Mucosa of rectum (tissue), 2 donors: Measurements from ENCODE around the gene PLCB4.

Experiments
- H3K27ac ChIP-seq, 2 donors: one replicate each; pipeline ENCODE4 v1.7.0; 2013; ENCODE audit warnings: inconsistent platforms in 2 of 2, low read depth in 2 of 2, low read length in 2 of 2
- H3K27me3 ChIP-seq, 2 donors: one replicate each; pipeline ENCODE4 v1.7.0; 2013; ENCODE audit warnings: low read length in 2 of 2; ENCODE audit not compliant: control insufficient read depth in 2 of 2, insufficient read depth in 2 of 2
- H3K36me3 ChIP-seq, 2 donors: one replicate each; pipeline ENCODE4 v1.7.0; 2013; ENCODE audit warnings: low read length in 2 of 2; ENCODE audit not compliant: control insufficient read depth in 2 of 2, insufficient read depth in 2 of 2
- H3K4me1 ChIP-seq, 2 donors: one replicate each; pipeline ENCODE4 v1.7.0; 2013; ENCODE audit warnings: low read length in 2 of 2, mild to moderate bottlenecking in 1 of 2; ENCODE audit not compliant: control insufficient read depth in 2 of 2, insufficient read depth in 2 of 2
- H3K4me3 ChIP-seq, 2 donors: one replicate each; pipeline ENCODE4 v1.7.0; 2013; ENCODE audit warnings: low read length in 2 of 2
- H3K9ac ChIP-seq, 2 donors: one replicate each; pipeline ENCODE4 v1.7.0; 2013; ENCODE audit warnings: low read length in 2 of 2, low read depth in 1 of 2, mild to moderate bottlenecking in 1 of 2
- H3K9me3 ChIP-seq, 2 donors: one replicate each; pipeline ENCODE4 v1.7.0; 2013; ENCODE audit warnings: low read length in 2 of 2; ENCODE audit not compliant: control insufficient read depth in 2 of 2
- donor health status: healthy.
- donor health status: Normal muscosa, but diverticular disease.

Gene PLCB4

GRCh38 chr20:9308056-9308455 lies 239.2 kb downstream of the PLCB4 start:
- H3K4me1 ChIP-seq, result no peaks in the 10 kb centered on the region
- no peaks in the 10 kb centered on the region for H3K36me3 ChIP-seq
- H3K27me3 ChIP-seq, result no peaks in the 10 kb centered on the region
- no peak overlapping the region for H3K27ac ChIP-seq
- H3K9ac ChIP-seq, result no peak overlapping the region
- no peaks in the 10 kb centered on the region for H3K9me3 ChIP-seq
- H3K4me3 ChIP-seq, result no peak overlapping the region

- no peaks in the 10 kb centered on the region for H3K27me3 ChIP-seq
- no peak overlapping the region for H3K27ac ChIP-seq
- H3K4me1 ChIP-seq, result no peaks in the 10 kb centered on the region
- H3K9me3 ChIP-seq, result no peaks in the 10 kb centered on the region
- no peak overlapping the region for H3K4me3 ChIP-seq
- no peak overlapping the region for H3K9ac ChIP-seq
- no peaks in the 10 kb centered on the region for H3K36me3 ChIP-seq
Measured at GRCh38 chr20:9311132-9311531, 242.2 kb downstream of the PLCB4 start.

GRCh38 chr20:9319687-9320384 lies 250.9 kb downstream of the PLCB4 start:
- peak overlapping the region; percentile 26 to 49 for H3K27ac ChIP-seq
- H3K9ac ChIP-seq, result no peak overlapping the region
- no peaks in the 10 kb centered on the region for H3K36me3 ChIP-seq
- H3K9me3 ChIP-seq, result no peaks in the 10 kb centered on the region
- H3K27me3 ChIP-seq, result no peaks in the 10 kb centered on the region
- H3K4me3 ChIP-seq, result peak overlapping the region in 1 of 2 donors; percentile 29
- peaks cover 0 to 10% of the 10 kb centered on the region in 2 donors for H3K4me1 ChIP-seq

- H3K27me3 ChIP-seq, result no peaks in the 10 kb centered on the region
- H3K4me3 ChIP-seq, result no peak overlapping the region
- no peak overlapping the region for H3K27ac ChIP-seq
Measured at GRCh38 chr20:9321007-9321406, 252.1 kb downstream of the PLCB4 start.

GRCh38 chr20:9322661-9323060 lies 253.8 kb downstream of the PLCB4 start:
- peaks cover 0 to 10% of the 10 kb centered on the region in 2 donors for H3K4me1 ChIP-seq
- no peaks in the 10 kb centered on the region for H3K9me3 ChIP-seq
- no peak overlapping the region for H3K9ac ChIP-seq
- H3K36me3 ChIP-seq, result no peaks in the 10 kb centered on the region
- H3K4me3 ChIP-seq, result no peak overlapping the region
- H3K27me3 ChIP-seq, result no peaks in the 10 kb centered on the region
- H3K27ac ChIP-seq, result no peak overlapping the region

More at GRCh38 chr20:9321007-9321406, 252.1 kb downstream of the PLCB4 start:
- Histone ChIP-seq H3K4me1 (peaks cover 0 to 10% of the 10 kb centered on the region in 2 donors), H3K9me3 (no peaks in the 10 kb centered on the region), H3K36me3 (no peaks in the 10 kb centered on the region), H3K9ac (no peak overlapping the region)

- Histone ChIP-seq H3K9ac (no peak overlapping the region), H3K9me3 (no peaks in the 10 kb centered on the region), H3K4me3 (no peak overlapping the region), H3K36me3 (no peaks in the 10 kb centered on the region), H3K27ac (no peak overlapping the region), H3K4me1 (peaks cover 0 to 14% of the 10 kb centered on the region in 2 donors), H3K27me3 (no peaks in the 10 kb centered on the region)
Measured at GRCh38 chr20:9323622-9324021, 254.7 kb downstream of the PLCB4 start.

GRCh38 chr20:9329355-9330101 lies 260.6 kb downstream of the PLCB4 start:
- Histone ChIP-seq H3K9ac (no peak overlapping the region), H3K27ac (peak overlapping the region; percentile 70 to 73)

GRCh38 chr20:9330151-9330550 lies 261.3 kb downstream of the PLCB4 start:
- H3K9ac ChIP-seq, result no peak overlapping the region
- H3K36me3 ChIP-seq, result no peaks in the 10 kb centered on the region
- peak overlapping the region; percentile 79 to 87 for H3K27ac ChIP-seq
- peak overlapping the region in 1 of 2 donors; percentile 37 for H3K4me3 ChIP-seq
- peaks cover 16 to 47% of the 10 kb centered on the region in 2 donors for H3K4me1 ChIP-seq
- H3K9me3 ChIP-seq, result no peaks in the 10 kb centered on the region
- no peaks in the 10 kb centered on the region for H3K27me3 ChIP-seq

More at GRCh38 chr20:9329355-9330101, 260.6 kb downstream of the PLCB4 start:
- H3K9me3 ChIP-seq, result no peaks in the 10 kb centered on the region
- H3K4me1 ChIP-seq, result peaks cover 16 to 47% of the 10 kb centered on the region in 2 donors
- peak overlapping the region in 1 of 2 donors; percentile 20 for H3K4me3 ChIP-seq
- H3K36me3 ChIP-seq, result no peaks in the 10 kb centered on the region
- H3K27me3 ChIP-seq, result no peaks in the 10 kb centered on the region

GRCh38 chr20:9331707-9332435 lies 263.0 kb downstream of the PLCB4 start:
- Histone ChIP-seq H3K9me3 (no peaks in the 10 kb centered on the region), H3K4me1 (peaks cover 16 to 52% of the 10 kb centered on the region in 2 donors), H3K9ac (no peak overlapping the region), H3K27me3 (no peaks in the 10 kb centered on the region), H3K4me3 (no peak overlapping the region), H3K36me3 (no peaks in the 10 kb centered on the region), H3K27ac (peak overlapping the region; percentile 76 to 79)
